SK-N-SH (cell line): ENCODE data around the gene CDK13. TPM values are rescaled to one million over a fixed set of nuclear protein-coding genes. Genes with fewer than 3 reads are reported as not detected.

Source experiments
- CTCF ChIA-PET: fragments of 300-600, 350-600 bp; formaldehyde crosslinking; extraction: SDS; loops from one replicate; lab custom pipeline; 2021; lab: Yijun Ruan, JAX
- POLR2A ChIA-PET: fragments of 350-600 bp; sonication (Branson Sonifier 250); formaldehyde crosslinking; extraction: SDS; loops from one replicate; lab custom pipeline; 2020; ENCODE audit warnings: antibody characterized with exemption, inconsistent platforms; lab: Yijun Ruan, JAX
- DNase-seq: peaks from one replicate; pipeline ENCODE4 v3.0.0; 2012
- H2AFZ ChIP-seq: fragments of 200-600 bp; sonication (generic); 2 replicates; pipeline ENCODE4 v1.8.1; 2016; ENCODE audit warnings: antibody characterized with exemption, mild to moderate bottlenecking, low read depth
- H3F3A ChIP-seq: fragments of 200-600 bp; sonication (generic); replicated peaks from 2 replicates; pipeline ENCODE3; 2016; ENCODE audit warnings: antibody characterized with exemption, mild to moderate bottlenecking; ENCODE audit not compliant: insufficient read depth
- H3K27ac ChIP-seq, 2 experiments: fragments of 200-500 bp in 1 of 2; fragments of 200-600 bp in 1 of 2; sonication (Bioruptor generic) in 1 of 2; sonication (generic), shearing (Covaris generic) in 1 of 2; 2 replicates each; pipeline versions ENCODE4 v1.5.1 to v1.6.1; 2014 to 2016; ENCODE audit warnings: low read depth in 2 of 2, inconsistent platforms in 1 of 2, low read length in 1 of 2, mild to moderate bottlenecking in 1 of 2, mixed read lengths in 1 of 2
- H3K27me3 ChIP-seq: fragments of 200-600 bp; sonication (generic), shearing (Covaris generic); 2 replicates; pipeline ENCODE4 v1.6.1; 2016; ENCODE audit warnings: mixed run types; ENCODE audit not compliant: insufficient read depth
- H3K36me3 ChIP-seq, 2 experiments: fragments of 200-500 bp in 1 of 2; fragments of 200-600 bp in 1 of 2; sonication (Bioruptor generic) in 1 of 2; sonication (generic) in 1 of 2; replicated peaks in 1 of 2; 2 replicates each; pipeline versions ENCODE3 to v1.5.1; 2014 to 2016; ENCODE audit warnings: low read length in 1 of 2, mild to moderate bottlenecking in 1 of 2; ENCODE audit not compliant: insufficient read depth in 2 of 2, control insufficient read depth in 1 of 2
- H3K4me1 ChIP-seq, 2 experiments: fragments of 200-500 bp in 1 of 2; fragments of 200-600 bp in 1 of 2; sonication (Bioruptor generic) in 1 of 2; sonication (generic), shearing (Covaris generic) in 1 of 2; 2 replicates each; pipeline versions ENCODE4 v1.5.1 to v1.6.1; 2014 to 2016; ENCODE audit warnings: low read depth in 1 of 2, low read length in 1 of 2, mixed run types in 1 of 2; ENCODE audit not compliant: insufficient read depth in 2 of 2, control insufficient read depth in 1 of 2
- H3K4me2 ChIP-seq: fragments of 200-600 bp; sonication (generic), shearing (Covaris generic); 2 replicates; pipeline ENCODE4 v1.6.1; 2017; ENCODE audit warnings: mixed run types
- H3K4me3 ChIP-seq, 2 experiments: fragments of 200-500 bp in 1 of 2; fragments of 200-600 bp in 1 of 2; sonication (Bioruptor generic) in 1 of 2; sonication (generic), shearing (Covaris generic) in 1 of 2; 2 replicates each; pipeline versions ENCODE4 v1.5.1 to v1.8.1; 2014 to 2016; ENCODE audit warnings: low read depth in 2 of 2, inconsistent platforms in 1 of 2, low read length in 1 of 2, mild to moderate bottlenecking in 1 of 2, mixed read lengths in 1 of 2, moderate library complexity in 1 of 2
- H3K79me2 ChIP-seq: fragments of 200-600 bp; sonication (generic); 2 replicates; pipeline ENCODE4 v1.8.1; 2017; ENCODE audit warnings: mild to moderate bottlenecking; ENCODE audit not compliant: insufficient read depth
- H3K9ac ChIP-seq: fragments of 200-600 bp; sonication (generic); 2 replicates; pipeline ENCODE4 v1.6.1; 2017; ENCODE audit warnings: mixed run types
- H3K9me2 ChIP-seq: fragments of 200-600 bp; sonication (generic); 2 replicates; pipeline ENCODE4 v1.6.1; 2017; ENCODE audit warnings: mixed run types
- H3K9me3 ChIP-seq: fragments of 200-600 bp; sonication (generic); 2 replicates; pipeline ENCODE4 v1.6.1; 2017; ENCODE audit warnings: mixed run types, mild to moderate bottlenecking, moderate library complexity
- H4K20me1 ChIP-seq: fragments of 200-600 bp; sonication (generic); 2 replicates; pipeline ENCODE4 v1.6.1; 2017; ENCODE audit warnings: mild to moderate bottlenecking, mixed run types; ENCODE audit not compliant: insufficient read depth
- CHD2 ChIP-seq: fragments of 150-350 bp; IDR thresholded peaks from 2 replicates; pipeline ENCODE4 v1.6.1; 2018; ENCODE audit warnings: low read length; ENCODE audit not compliant: partially characterized antibody
- CTCF ChIP-seq: fragments of 200-600 bp; sonication (generic); IDR thresholded peaks from 2 replicates; pipeline ENCODE4 v1.6.1; 2017; ENCODE audit warnings: antibody characterized with exemption, mild to moderate bottlenecking, moderate library complexity
- EZH2phosphoT487 ChIP-seq: fragments of 200-600 bp; sonication (generic); IDR thresholded peaks from 2 replicates; pipeline ENCODE4 v1.6.1; 2017; ENCODE audit warnings: low read depth, mixed run types, mild to moderate bottlenecking, antibody characterized with exemption, moderate library complexity, borderline replicate concordance
- FOXJ3 ChIP-seq: sonication (generic); formaldehyde crosslinking; IDR thresholded peaks from 2 replicates; pipeline ENCODE4 v1.5.1; 2020; ENCODE audit warnings: mild to moderate bottlenecking, missing genetic modification reagents
- FOXM1 ChIP-seq: IDR thresholded peaks from 2 replicates; pipeline ENCODE4 v1.4.0; 2012; ENCODE audit warnings: low read depth, mild to moderate bottlenecking
- MXI1 ChIP-seq: IDR thresholded peaks from 2 replicates; pipeline ENCODE4 v1.6.1; 2012; ENCODE audit warnings: mild to moderate bottlenecking, low read depth, low read length, improper control_type of control experiment
- NRF1 ChIP-seq: IDR thresholded peaks from 2 replicates; pipeline ENCODE4 v1.6.1; 2012; ENCODE audit warnings: low read depth, mild to moderate bottlenecking, low read length
- RFX5 ChIP-seq: IDR thresholded peaks from 2 replicates; pipeline ENCODE4 v1.6.1; 2012; ENCODE audit warnings: mild to moderate bottlenecking, improper control_type of control experiment, low read length
- SMC3 ChIP-seq: IDR thresholded peaks from 2 replicates; pipeline ENCODE4 v1.6.1; 2012; ENCODE audit warnings: low read depth, low read length, improper control_type of control experiment
- TAF1 ChIP-seq: IDR thresholded peaks from 2 replicates; pipeline ENCODE4 v1.6.1; 2012; ENCODE audit warnings: low read depth, mild to moderate bottlenecking, low read length, moderate library complexity, borderline replicate concordance
- TCF12 ChIP-seq: IDR thresholded peaks from 2 replicates; pipeline ENCODE4 v1.4.0; 2012
- WGBS: methylation state at CpG from one replicate; pipeline ENCODE4 v1.1.6; 2017; ENCODE audit warnings: low lambda C conversion rate; 5-methylcytosine and 5-hydroxymethylcytosine counted together
- polyA plus RNA-seq, 3 experiments: library from polyadenylated mRNA; depleted of rRNA; stranded (reverse); fragments of >200 nt; gene quantifications; 2 replicates each; pipeline ENCODE4 v1.2.3, GENCODE V29; 2012
- TF ChIP-seq, protein P1 (sequence below): fragments of 150-350 bp; IDR thresholded peaks from 2 replicates; pipeline ENCODE4 v1.6.1; 2017; ENCODE audit warnings: antibody characterized with exemption, low read length, low read depth, borderline replicate concordance
- TF ChIP-seq, protein P2 (sequence below): fragments of 150-350 bp; IDR thresholded peaks from 2 replicates; pipeline ENCODE4 v1.6.1; 2016; ENCODE audit warnings: mild to moderate bottlenecking, low read depth, low read length
- TF ChIP-seq, protein P3 (sequence below): IDR thresholded peaks from 2 replicates; pipeline ENCODE4; 2012
- TF ChIP-seq, protein P4 (sequence below): IDR thresholded peaks from 2 replicates; pipeline ENCODE4 v1.4.0; 2012; ENCODE audit warnings: low read depth, borderline replicate concordance

Gene CDK13
- polyA plus RNA-seq, 1 of the 3 experiments (the other 2 are of a cell fraction) = 23.1 TPM

DNA sequence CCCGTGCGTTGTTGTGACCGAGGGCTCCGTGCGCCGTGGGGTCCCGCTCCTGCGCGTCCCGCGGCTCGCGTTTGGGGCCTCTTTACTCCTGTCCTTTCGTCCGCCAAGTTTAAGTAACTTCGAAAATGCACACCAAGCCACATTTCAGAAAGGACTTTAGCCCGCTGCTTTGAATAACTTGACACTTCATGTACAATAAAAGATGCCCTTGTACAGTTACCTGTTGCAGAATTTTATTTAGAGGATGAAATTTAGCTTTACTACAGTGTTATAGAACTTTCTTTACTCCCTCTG, 185.2 kb downstream of the CDK13 start:
- H4K20me1 ChIP-seq = peaks cover 26% of the 10 kb centered on the region
- peak overlapping the region; percentile 97 for H2AFZ ChIP-seq
- peak overlapping the region; percentile 95 for H3K4me2 ChIP-seq
- peak overlapping the region; percentile 51 to 91 for H3K27ac ChIP-seq
- peaks cover 8 to 9% of the 10 kb centered on the region in 2 experiments; a peak in 2 of 4 replicates for H3K4me1 ChIP-seq
- peaks cover 42% of the 10 kb centered on the region for H3K79me2 ChIP-seq
- no peak for DNase-seq
- H3K36me3 ChIP-seq = peaks cover 8 to 26% of the 10 kb centered on the region in 2 experiments
- ChIA-PET POLR2A (interaction anchor here (0.6 to 1.0 kb wide), 2 partner anchors 184 to 239 kb away, joined by 3 to 4 read pairs; no protein-coding TSS in a partner anchor), CTCF (interaction anchor here (0.6 to 4.2 kb wide), 57 partner anchors 9 to 1611 kb away, joined by 3 to 38 read pairs (median 4); partner anchors contain the start of gene CDK13)
- H3K27me3 ChIP-seq = no peaks in the 10 kb centered on the region
- TF ChIP-seq FOXM1 (no peak), RFX5 (no peak), CHD2 (no peak)
- peak overlapping the region; percentile 96 for H3K9ac ChIP-seq
- 0 out of 2 replicates have a peak, but pooled peaks cover 3% of the 10 kb centered on the region for H3K9me3 ChIP-seq
- WGBS = 23% methylated on average over 17 of the region's 17 CpGs
- no peaks in the 10 kb centered on the region for H3K9me2 ChIP-seq
- peak overlapping the region; percentile 81 to 98 for H3K4me3 ChIP-seq
- H3F3A ChIP-seq = peaks cover 15% of the 10 kb centered on the region

GRCh38 chr7:40137563-40137962, 187.5 kb downstream of the CDK13 start:
- H3F3A ChIP-seq = peaks cover 15% of the 10 kb centered on the region
- no peak overlapping the region for H3K27ac ChIP-seq

More at GRCh38 chr7:40137563-40137962, 187.5 kb downstream of the CDK13 start:
- peaks cover 3 to 5% of the 10 kb centered on the region in 2 experiments for H3K36me3 ChIP-seq
- no peak overlapping the region for H2AFZ ChIP-seq
- no peak overlapping the region for H3K9ac ChIP-seq
- H3K4me3 ChIP-seq = no peak overlapping the region
- ChIA-PET CTCF (no interaction called here), POLR2A (no interaction called here)
- H3K9me3 ChIP-seq = 0 out of 2 replicates have a peak, but pooled peaks cover 3% of the 10 kb centered on the region
- 71% methylated on average over 2 of the region's 2 CpGs for WGBS
- peaks cover under 1 to 7% of the 10 kb centered on the region in 2 experiments; a peak in 2 of 4 replicates for H3K4me1 ChIP-seq
- H3K4me2 ChIP-seq = no peak overlapping the region
- H3K79me2 ChIP-seq = peaks cover 19% of the 10 kb centered on the region
- peaks cover 10% of the 10 kb centered on the region for H4K20me1 ChIP-seq
- H3K27me3 ChIP-seq = no peaks in the 10 kb centered on the region
- TF ChIP-seq TAF1 (no peak), RFX5 (no peak), MXI1 (no peak), EZH2phosphoT487 (no peak), CHD2 (no peak), NRF1 (no peak), CTCF (no peak), SMC3 (no peak), TCF12 (no peak), FOXJ3 (CRISPR knock-in tag) (no peak), FOXM1 (no peak)
- TF ChIP-seq, protein P1, sequence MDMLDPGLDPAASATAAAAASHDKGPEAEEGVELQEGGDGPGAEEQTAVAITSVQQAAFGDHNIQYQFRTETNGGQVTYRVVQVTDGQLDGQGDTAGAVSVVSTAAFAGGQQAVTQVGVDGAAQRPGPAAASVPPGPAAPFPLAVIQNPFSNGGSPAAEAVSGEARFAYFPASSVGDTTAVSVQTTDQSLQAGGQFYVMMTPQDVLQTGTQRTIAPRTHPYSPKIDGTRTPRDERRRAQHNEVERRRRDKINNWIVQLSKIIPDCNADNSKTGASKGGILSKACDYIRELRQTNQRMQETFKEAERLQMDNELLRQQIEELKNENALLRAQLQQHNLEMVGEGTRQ = no peak
- TF ChIP-seq, protein P2, sequence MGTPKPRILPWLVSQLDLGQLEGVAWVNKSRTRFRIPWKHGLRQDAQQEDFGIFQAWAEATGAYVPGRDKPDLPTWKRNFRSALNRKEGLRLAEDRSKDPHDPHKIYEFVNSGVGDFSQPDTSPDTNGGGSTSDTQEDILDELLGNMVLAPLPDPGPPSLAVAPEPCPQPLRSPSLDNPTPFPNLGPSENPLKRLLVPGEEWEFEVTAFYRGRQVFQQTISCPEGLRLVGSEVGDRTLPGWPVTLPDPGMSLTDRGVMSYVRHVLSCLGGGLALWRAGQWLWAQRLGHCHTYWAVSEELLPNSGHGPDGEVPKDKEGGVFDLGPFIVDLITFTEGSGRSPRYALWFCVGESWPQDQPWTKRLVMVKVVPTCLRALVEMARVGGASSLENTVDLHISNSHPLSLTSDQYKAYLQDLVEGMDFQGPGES = no peak
- TF ChIP-seq, protein P3, sequence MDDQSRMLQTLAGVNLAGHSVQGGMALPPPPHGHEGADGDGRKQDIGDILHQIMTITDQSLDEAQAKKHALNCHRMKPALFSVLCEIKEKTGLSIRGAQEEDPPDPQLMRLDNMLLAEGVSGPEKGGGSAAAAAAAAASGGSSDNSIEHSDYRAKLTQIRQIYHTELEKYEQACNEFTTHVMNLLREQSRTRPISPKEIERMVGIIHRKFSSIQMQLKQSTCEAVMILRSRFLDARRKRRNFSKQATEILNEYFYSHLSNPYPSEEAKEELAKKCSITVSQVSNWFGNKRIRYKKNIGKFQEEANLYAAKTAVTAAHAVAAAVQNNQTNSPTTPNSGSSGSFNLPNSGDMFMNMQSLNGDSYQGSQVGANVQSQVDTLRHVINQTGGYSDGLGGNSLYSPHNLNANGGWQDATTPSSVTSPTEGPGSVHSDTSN = no peak
- TF ChIP-seq, protein P4, sequence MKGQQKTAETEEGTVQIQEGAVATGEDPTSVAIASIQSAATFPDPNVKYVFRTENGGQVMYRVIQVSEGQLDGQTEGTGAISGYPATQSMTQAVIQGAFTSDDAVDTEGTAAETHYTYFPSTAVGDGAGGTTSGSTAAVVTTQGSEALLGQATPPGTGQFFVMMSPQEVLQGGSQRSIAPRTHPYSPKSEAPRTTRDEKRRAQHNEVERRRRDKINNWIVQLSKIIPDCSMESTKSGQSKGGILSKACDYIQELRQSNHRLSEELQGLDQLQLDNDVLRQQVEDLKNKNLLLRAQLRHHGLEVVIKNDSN = no peak
- H3K9me2 ChIP-seq = no peaks in the 10 kb centered on the region
- no peak for DNase-seq
